Natural killer cell treated with Interleukin-12 subunit alpha and Interleukin-12 subunit beta and Interleukin-15 and Interleukin-18, amount 100 ng/mL, for 72 hours (primary cell): Measurements from ENCODE around the gene CYP2E1. TPM values are rescaled to one million over a fixed set of nuclear protein-coding genes. Genes with fewer than 3 reads are reported as not detected.
A peak's percentile ranks its signal among the peaks of the same experiment; 100 is the strongest.
"Not testable (repeated sequence)": the region's sequence is repeated elsewhere in the genome, so short reads cannot be mapped to it uniquely, and the experiment has no call there.

Source experiments
- ATAC-seq, 2 donors: fragments of 150-1000 bp; cut with Tn5 transposase in 1 of 2; sonication (Bioruptor Pico), chemical (Tn5 transposase) in 1 of 2; 2 replicates each; pipeline ENCODE4 v1.10.0; 2021
- DNase-seq: peaks from one replicate; pipeline ENCODE4 v3.0.0; 2022; ENCODE audit warnings: low spot score
- H3K27ac Mint-ChIP-seq, 2 donors: 1 replicate in 1 of 2; 2 replicates in 1 of 2; pipeline ENCODE4 v1.8.0; 2022; ENCODE audit warnings: mixed read lengths in 2 of 2, mild to moderate bottlenecking in 1 of 2, moderate library complexity in 1 of 2
- H3K27me3 Mint-ChIP-seq, 2 donors: 1 replicate in 1 of 2; 2 replicates in 1 of 2; pipeline ENCODE4 v1.8.0; 2022; ENCODE audit warnings: mixed read lengths in 2 of 2
- H3K36me3 Mint-ChIP-seq: one replicate; pipeline ENCODE4 v1.8.0; 2022; ENCODE audit warnings: mixed read lengths
- H3K4me1 Mint-ChIP-seq, 2 donors: 1 replicate in 1 of 2; 2 replicates in 1 of 2; pipeline ENCODE4 v1.8.0; 2022; ENCODE audit warnings: low read depth in 2 of 2, mixed read lengths in 2 of 2, mild to moderate bottlenecking in 1 of 2
- H3K4me3 Mint-ChIP-seq: one replicate; pipeline ENCODE4 v1.8.0; 2022; ENCODE audit warnings: mixed read lengths
- H3K9me3 Mint-ChIP-seq: 2 replicates; pipeline ENCODE4 v1.8.0; 2022; ENCODE audit warnings: mixed read lengths
- total RNA-seq, 2 donors: library from RNA; stranded (reverse); gene quantifications; one replicate each; pipeline ENCODE4 v1.2.3, GENCODE V29; 2022

The CYP2E1 gene
- total RNA-seq, 2 donors from 2014 or later: 0.42 to 0.71 TPM

DNA sequence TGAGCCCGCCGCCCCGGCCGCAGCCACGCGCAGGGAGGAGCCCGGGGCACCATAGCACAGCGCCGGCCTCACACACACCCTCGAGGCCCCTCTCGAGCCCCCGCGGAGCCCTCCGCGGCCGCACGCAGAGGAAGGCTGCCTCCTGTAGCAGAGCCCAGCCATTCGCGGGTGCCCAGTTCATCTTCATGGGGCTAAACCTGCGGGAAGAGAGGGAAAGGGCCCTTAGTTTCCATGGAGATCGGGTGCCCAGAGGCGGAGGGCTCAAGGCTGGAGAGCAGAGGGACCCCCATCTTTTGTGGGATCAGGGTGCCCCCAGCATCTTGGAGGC, 41.1 kb downstream of the CYP2E1 start:
- peaks cover 4% of the 10 kb centered on the region for H3K9me3 Mint-ChIP-seq
- no peak for DNase-seq
- no peak overlapping the region for H3K27ac Mint-ChIP-seq
- no peaks in the 10 kb centered on the region for H3K4me1 Mint-ChIP-seq
- peaks cover 8 to 11% of the 10 kb centered on the region in 2 donors for H3K27me3 Mint-ChIP-seq
- peaks cover 6% of the 10 kb centered on the region for H3K36me3 Mint-ChIP-seq
- no peak for ATAC-seq
- no peak overlapping the region for H3K4me3 Mint-ChIP-seq

DNA sequence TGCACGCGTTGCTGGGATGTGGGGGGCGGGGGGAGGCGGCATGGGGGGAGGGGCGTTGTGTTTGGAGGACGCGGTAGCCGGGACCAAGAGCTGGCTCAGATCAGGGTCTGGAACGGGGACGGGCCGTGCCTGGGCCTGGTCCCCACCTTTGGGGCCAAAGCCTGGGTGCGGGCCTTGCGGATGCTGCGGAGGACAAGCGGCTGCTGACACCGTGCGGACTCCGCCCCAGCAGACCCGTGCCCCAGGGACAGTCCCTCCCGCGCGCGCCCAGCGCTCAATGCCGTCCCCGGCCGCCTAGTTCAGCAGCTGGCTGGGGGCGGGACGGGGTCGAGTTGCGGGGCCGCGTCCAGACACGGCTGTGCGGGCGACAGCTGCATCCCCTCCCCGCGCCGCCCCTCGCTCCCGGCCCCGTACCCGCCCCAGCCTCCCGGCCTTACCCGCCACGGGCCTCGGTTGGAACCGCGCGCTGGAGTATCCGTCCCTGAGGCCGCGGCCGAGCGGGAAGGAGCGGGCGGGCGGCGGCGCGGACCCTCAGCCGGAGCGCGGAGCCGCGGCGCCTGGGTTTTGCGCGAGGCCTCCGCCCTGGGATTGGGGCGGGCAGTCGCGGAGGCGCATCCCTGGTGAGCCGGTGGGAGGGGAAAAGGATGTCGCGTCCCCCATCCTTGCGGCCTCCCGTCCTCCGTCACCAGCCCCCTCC, 41.8 kb downstream of the CYP2E1 start:
- H3K27ac Mint-ChIP-seq, H3K9me3 Mint-ChIP-seq, DNase-seq, H3K4me3 Mint-ChIP-seq, H3K27me3 Mint-ChIP-seq, H3K4me1 Mint-ChIP-seq: not testable (repeated sequence)
- ATAC-seq: peak in 1 of 2 donors; percentile 20
- H3K36me3 Mint-ChIP-seq: peaks cover 11% of the 10 kb centered on the region

DNA sequence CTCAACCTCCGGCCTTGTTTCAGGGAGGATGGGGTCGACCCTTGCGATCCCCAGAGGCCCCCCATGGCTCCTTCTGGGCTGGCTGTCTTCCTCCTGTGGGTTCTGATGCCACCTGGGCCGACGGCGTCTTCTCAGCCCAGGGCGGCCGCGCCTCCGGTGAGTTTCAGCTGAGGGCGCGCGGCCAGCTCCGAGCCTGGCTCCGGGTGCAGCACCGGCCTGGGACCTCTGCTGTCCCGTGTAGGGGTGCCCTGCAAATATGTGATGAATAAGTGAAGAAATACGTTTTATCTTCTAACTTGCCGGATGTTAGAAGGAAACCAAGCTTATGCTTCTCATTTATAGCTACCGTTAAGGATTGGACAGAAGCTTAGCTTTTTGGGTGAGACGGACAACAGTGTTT, 42.6 kb downstream of the CYP2E1 start:
- not testable (repeated sequence) for H3K4me1 Mint-ChIP-seq, H3K27me3 Mint-ChIP-seq, H3K27ac Mint-ChIP-seq, DNase-seq, ATAC-seq, H3K9me3 Mint-ChIP-seq, H3K4me3 Mint-ChIP-seq
- H3K36me3 Mint-ChIP-seq: peaks cover 11% of the 10 kb centered on the region

DNA sequence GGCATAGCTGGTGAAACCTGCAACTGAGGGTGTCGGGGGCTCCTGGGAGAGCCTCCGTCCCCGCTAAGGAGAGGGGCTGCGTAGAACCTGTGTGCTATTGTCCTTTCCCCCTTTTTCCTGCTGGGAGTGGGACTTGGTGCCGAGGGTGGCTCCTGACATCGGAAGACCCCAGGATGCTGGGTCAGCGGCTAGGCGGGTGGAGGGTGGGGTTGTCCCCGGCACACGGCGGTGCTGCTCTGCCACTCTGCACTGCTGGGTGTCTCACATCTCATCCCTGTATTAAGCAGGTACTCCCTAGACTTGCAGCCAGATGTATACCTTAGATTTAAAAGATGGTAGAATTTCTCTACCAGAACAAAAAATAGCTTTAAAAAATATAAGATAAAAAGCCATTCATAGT, 44.9 kb downstream of the CYP2E1 start:
- DNase-seq, H3K4me3 Mint-ChIP-seq, H3K27ac Mint-ChIP-seq, H3K27me3 Mint-ChIP-seq, H3K4me1 Mint-ChIP-seq, H3K9me3 Mint-ChIP-seq, ATAC-seq: not testable (repeated sequence)
- peaks cover 11% of the 10 kb centered on the region for H3K36me3 Mint-ChIP-seq

DNA sequence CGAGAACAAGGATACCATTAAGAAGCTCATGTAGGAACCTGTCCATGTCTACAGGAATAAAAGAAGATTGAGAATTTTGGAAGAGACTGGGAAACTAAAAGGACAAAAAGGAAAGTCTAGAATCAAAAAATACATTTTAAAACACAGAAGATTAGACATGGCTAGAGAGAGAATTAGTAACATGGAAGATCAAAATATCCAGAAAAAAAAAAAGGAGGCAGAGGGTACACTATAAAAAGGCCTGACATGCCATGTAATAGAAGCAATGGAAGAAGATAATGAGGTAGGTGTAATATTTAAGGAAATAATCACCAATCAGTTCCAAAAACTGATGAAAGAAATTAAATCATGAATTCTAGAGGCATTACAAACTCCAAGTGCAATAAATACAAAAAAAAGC, 46.3 kb downstream of the CYP2E1 start:
- H3K27me3 Mint-ChIP-seq, ATAC-seq, H3K4me3 Mint-ChIP-seq, DNase-seq, H3K27ac Mint-ChIP-seq, H3K9me3 Mint-ChIP-seq, H3K4me1 Mint-ChIP-seq: not testable (repeated sequence)
- H3K36me3 Mint-ChIP-seq: peaks cover 11% of the 10 kb centered on the region

DNA sequence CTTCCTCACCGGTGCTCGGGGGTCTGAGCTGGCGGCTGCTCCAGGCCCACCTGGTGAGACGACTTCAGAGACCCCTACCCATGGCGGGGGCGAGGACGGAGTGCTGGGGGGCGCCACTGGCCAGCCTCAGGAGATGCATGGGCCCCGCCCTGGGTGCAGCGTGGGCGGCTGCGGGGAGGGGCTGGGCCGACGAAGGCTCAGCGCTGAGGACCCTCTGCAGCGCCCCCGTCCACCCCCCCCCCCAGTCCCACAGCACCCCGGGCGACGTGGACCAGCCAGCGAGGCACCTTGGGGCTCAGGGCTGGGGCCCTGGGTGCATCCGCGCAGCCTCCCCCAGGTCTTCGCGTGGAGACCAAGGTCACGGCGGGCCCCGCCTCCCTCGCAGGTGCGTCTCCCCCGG, 49.9 kb downstream of the CYP2E1 start:
- Mint-ChIP-seq H3K36me3 (peaks cover 11% of the 10 kb centered on the region), H3K27me3 (peaks cover 7 to 13% of the 10 kb centered on the region in 2 donors), H3K9me3 (peaks cover 10% of the 10 kb centered on the region)
- H3K27ac Mint-ChIP-seq, DNase-seq, H3K4me3 Mint-ChIP-seq, H3K4me1 Mint-ChIP-seq: not testable (repeated sequence)
- peak in 1 of 2 donors; percentile 43 for ATAC-seq

Other genes with a start within 250 kb of the CYP2E1 start
- 10 to 100 TPM; 53.3 to 58.2 TPM for gene TUBGCP2, start 218.5 kb upstream of the CYP2E1 start, total RNA-seq
- 10 to 100 TPM; 38.1 to 73.2 TPM for gene ZNF511, start 218.4 kb upstream of the CYP2E1 start, total RNA-seq
- gene CALY, start 190.5 kb upstream of the CYP2E1 start, total RNA-seq: not detected
- gene PRAP1, start 180.0 kb upstream of the CYP2E1 start, total RNA-seq: not detected
- 10 to 100 TPM; 11.5 to 11.8 TPM for gene FUOM, start 169.3 kb upstream of the CYP2E1 start, total RNA-seq
- gene ECHS1, start 154.0 kb upstream of the CYP2E1 start, total RNA-seq: 10 to 100 TPM; 44.5 to 52.7 TPM
- 1 to 10 TPM; 2.0 to 2.1 TPM for gene PAOX, start 148.1 kb upstream of the CYP2E1 start, total RNA-seq
- gene MTG1, start 133.2 kb upstream of the CYP2E1 start, total RNA-seq: 100 to 1,000 TPM in 1 of 2 donors, 10 to 100 TPM in 1; 44.2 to 105 TPM
- gene SPRN, start 102.7 kb upstream of the CYP2E1 start, total RNA-seq: not detected
- gene SCART1, start 73.4 kb upstream of the CYP2E1 start, total RNA-seq: 1 to 10 TPM; 2.0 to 3.6 TPM
- gene SYCE1, start 38.2 kb downstream of the CYP2E1 start, total RNA-seq: not detected
- not detected for gene FRG2B, start 99.4 kb downstream of the CYP2E1 start, total RNA-seq